HepG2 (cell line): Measurements from ENCODE around the gene HSF4. TPM values are rescaled to one million over a fixed set of nuclear protein-coding genes. Genes with fewer than 3 reads are reported as not detected.

Source experiments
- CC2D1A ChIP-seq: sonication (generic); formaldehyde crosslinking; IDR thresholded peaks from 2 replicates; pipeline ENCODE4 v1.8.1; 2023; ENCODE audit warnings: mild to moderate bottlenecking, missing genetic modification reagents
- E2F1 ChIP-seq: sonication (generic); formaldehyde crosslinking; IDR thresholded peaks from 2 replicates; pipeline ENCODE4 v1.5.0; 2020; ENCODE audit warnings: missing genetic modification reagents
- HINFP ChIP-seq: sonication (generic); formaldehyde crosslinking; IDR thresholded peaks from 2 replicates; pipeline ENCODE4 v1.4.0; 2020; ENCODE audit warnings: low read depth, mild to moderate bottlenecking, missing genetic modification reagents
- HMG20B ChIP-seq: conservative IDR thresholded peaks from 2 replicates; pipeline ENCODE4 v1.6.1; 2016; ENCODE audit warnings: missing genetic modification reagents, missing compliant biosample characterization
- KDM5B ChIP-seq: sonication (generic); formaldehyde crosslinking; IDR thresholded peaks from 2 replicates; pipeline ENCODE4 v1.4.0; 2020; ENCODE audit warnings: missing genetic modification reagents, mild to moderate bottlenecking, borderline replicate concordance
- MLX ChIP-seq: IDR thresholded peaks from 2 replicates; pipeline ENCODE4 v1.6.1; 2016
- ONECUT2 ChIP-seq: sonication (generic); formaldehyde crosslinking; IDR thresholded peaks from 2 replicates; pipeline ENCODE4 v1.4.0; 2020; ENCODE audit warnings: missing genetic modification reagents
- RBM22 ChIP-seq: fragments of 200-400 bp; formaldehyde crosslinking; optimal IDR thresholded peaks from 2 replicates; pipeline ENCODE3; 2017; ENCODE audit warnings: mild to moderate bottlenecking, low read length, moderate library complexity
- SRY ChIP-seq: sonication (generic); formaldehyde crosslinking; IDR thresholded peaks from 2 replicates; pipeline ENCODE4 v1.8.0; 2022; ENCODE audit warnings: mild to moderate bottlenecking, missing genetic modification reagents
- STAG1 ChIP-seq: sonication (generic); formaldehyde crosslinking; IDR thresholded peaks from 2 replicates; pipeline ENCODE4 v1.4.0; 2020; ENCODE audit warnings: missing genetic modification reagents
- TARDBP ChIP-seq: sonication (generic); formaldehyde crosslinking; IDR thresholded peaks from 2 replicates; pipeline ENCODE4 v1.8.0; 2022; ENCODE audit warnings: mild to moderate bottlenecking, missing genetic modification reagents
- TBP ChIP-seq: sonication (generic); formaldehyde crosslinking; IDR thresholded peaks from 2 replicates; pipeline ENCODE4 v1.5.0; 2020; ENCODE audit warnings: missing genetic modification reagents
- THAP11 ChIP-seq: IDR thresholded peaks from 2 replicates; pipeline ENCODE4 v1.6.1; 2016; ENCODE audit warnings: missing biosample characterization, missing genetic modification reagents
- ZC3H13 ChIP-seq: sonication (generic); formaldehyde crosslinking; IDR thresholded peaks from 2 replicates; pipeline ENCODE4 v1.8.1; 2023; ENCODE audit warnings: mild to moderate bottlenecking, missing genetic modification reagents, moderate library complexity
- ZFP36L1 ChIP-seq: sonication (generic); formaldehyde crosslinking; IDR thresholded peaks from 2 replicates; pipeline ENCODE4 v1.8.0; 2022; ENCODE audit warnings: mild to moderate bottlenecking, missing genetic modification reagents, moderate library complexity
- ZFP90 ChIP-seq: sonication (generic); formaldehyde crosslinking; IDR thresholded peaks from 2 replicates; pipeline ENCODE4 v1.8.0; 2022; ENCODE audit warnings: missing genetic modification reagents, mild to moderate bottlenecking, inconsistent platforms, borderline replicate concordance
- ZFX ChIP-seq: sonication (generic); formaldehyde crosslinking; IDR thresholded peaks from 2 replicates; pipeline ENCODE4 v1.4.0; 2020; ENCODE audit warnings: mild to moderate bottlenecking, low read depth, missing genetic modification reagents, moderate library complexity
- ZFY ChIP-seq: sonication (generic); formaldehyde crosslinking; IDR thresholded peaks from 2 replicates; pipeline ENCODE4 v1.4.0; 2020; ENCODE audit warnings: missing genetic modification reagents
- ZMAT3 ChIP-seq: sonication (generic); formaldehyde crosslinking; conservative IDR thresholded peaks from 2 replicates; pipeline ENCODE4 v1.7.0; 2021; ENCODE audit warnings: missing genetic modification reagents
- ZNF274 ChIP-seq: sonication (generic); formaldehyde crosslinking; IDR thresholded peaks from 2 replicates; pipeline ENCODE4 v1.5.1; 2020; ENCODE audit warnings: mild to moderate bottlenecking, missing genetic modification reagents
- ZNF331 ChIP-seq: sonication (generic); formaldehyde crosslinking; IDR thresholded peaks from 2 replicates; pipeline ENCODE4 v1.4.0; 2020; ENCODE audit warnings: missing genetic modification reagents
- ZNF33B ChIP-seq: sonication (generic); formaldehyde crosslinking; IDR thresholded peaks from 2 replicates; pipeline ENCODE4 v1.5.1; 2020; ENCODE audit warnings: mild to moderate bottlenecking, missing genetic modification reagents
- ZNF350 ChIP-seq: sonication (generic); formaldehyde crosslinking; IDR thresholded peaks from 2 replicates; pipeline ENCODE4 v1.4.0; 2020; ENCODE audit warnings: mild to moderate bottlenecking, low read depth, missing genetic modification reagents, borderline replicate concordance
- ZNF367 ChIP-seq: sonication (generic); formaldehyde crosslinking; IDR thresholded peaks from 2 replicates; pipeline ENCODE4 v1.4.0; 2020; ENCODE audit warnings: missing genetic modification reagents, borderline replicate concordance
- ZNF446 ChIP-seq: sonication (generic); formaldehyde crosslinking; IDR thresholded peaks from 2 replicates; pipeline ENCODE4 v1.5.0; 2020; ENCODE audit warnings: mild to moderate bottlenecking, missing genetic modification reagents
- ZNF567 ChIP-seq: sonication (generic); formaldehyde crosslinking; IDR thresholded peaks from 2 replicates; pipeline ENCODE4 v1.8.1; 2023; ENCODE audit warnings: mild to moderate bottlenecking, missing genetic modification reagents, borderline replicate concordance
- ZNF574 ChIP-seq: sonication (generic); formaldehyde crosslinking; IDR thresholded peaks from 2 replicates; pipeline ENCODE4 v1.4.0; 2020; ENCODE audit warnings: missing genetic modification reagents
- polyA plus RNA-seq, 8 experiments: library from polyadenylated mRNA; depleted of rRNA in 3 of 8; stranded (reverse) in 7 of 8; unstranded in 1 of 8; fragments of >200 nt; fragmentation: Illumina TruSeq in 4 of 8; extraction: Trizol in 4 of 8; gene quantifications; 2 replicates each; pipeline versions ENCODE4 v1.2.1 to v1.2.3, GENCODE V29; 2011 to 2016; ENCODE audit warnings: low read depth in 4 of 8, missing spikeins in 1 of 8, mixed read lengths in 1 of 8; ENCODE audit not compliant: insufficient read depth in 1 of 8
- total RNA-seq, 5 experiments: library from RNA; depleted of rRNA; stranded (reverse); fragments of >200 nt; fragmentation: Illumina TruSeq; extraction: Trizol; gene quantifications; 2 replicates each; pipeline ENCODE4 v1.2.3, GENCODE V29; 2016; ENCODE audit warnings: low read depth in 1 of 5

HSF4 gene
- total and polyA plus RNA-seq, 2 of the 13 experiments (the other 11 are each of a cell fraction or from before 2014, with no cell fraction given) = 3.5 to 16.9 TPM

- peak; percentile 93 for TF ChIP-seq ZNF274
- TF ChIP-seq HINFP (CRISPR knock-in tag) = peak; percentile 72; the same call in 1 of the 2 replicates
- TF ChIP-seq ZFY (CRISPR knock-in tag) = peak; percentile 85
- TF ChIP-seq HMG20B = peak; percentile 63; the same call in 1 of the 2 replicates
- TF ChIP-seq ZC3H13 (CRISPR knock-in tag) = peak; percentile 95
- TF ChIP-seq ZNF446 (CRISPR knock-in tag) = peak; percentile 48; the same call in 1 of the 2 replicates
- peak; percentile 84; the same call in 1 of the 2 replicates for TF ChIP-seq ZNF367 (CRISPR knock-in tag)
- peak; percentile 75 for TF ChIP-seq THAP11 (CRISPR knock-in tag)
- peak; percentile 63; the same call in 1 of the 2 replicates for TF ChIP-seq E2F1
- TF ChIP-seq CC2D1A (CRISPR knock-in tag) = no peak
- peak; percentile 87; the same call in 1 of the 2 replicates for TF ChIP-seq SRY
- peak; percentile 92 for TF ChIP-seq ZNF33B
- peak; percentile 95 for TF ChIP-seq ZNF331 (CRISPR knock-in tag)
- peak; percentile 6; the same call in 1 of the 2 replicates for TF ChIP-seq ZNF567 (CRISPR knock-in tag)
- no peak for TF ChIP-seq TBP (CRISPR knock-in tag)
- TF ChIP-seq ZNF350 (CRISPR knock-in tag) = no peak
- peak; percentile 100 for TF ChIP-seq MLX
- TF ChIP-seq ZFX (CRISPR knock-in tag) = peak; percentile 85
- no peak for TF ChIP-seq RBM22
- TF ChIP-seq ONECUT2 (CRISPR knock-in tag) = peak; percentile 52; the same call in 1 of the 2 replicates
- peak; percentile 88 for TF ChIP-seq ZMAT3 (CRISPR knock-in tag)
- TF ChIP-seq ZFP36L1 (CRISPR knock-in tag) = peak; percentile 84; the same call in 1 of the 2 replicates
- peak; percentile 89 for TF ChIP-seq ZNF574 (CRISPR knock-in tag)
- peak; percentile 93 for TF ChIP-seq TARDBP (CRISPR knock-in tag)
- TF ChIP-seq KDM5B (CRISPR knock-in tag) = peak; percentile 93; the same call in 1 of the 2 replicates
- TF ChIP-seq STAG1 (CRISPR knock-in tag) = no peak
- peak; percentile 73; the same call in 1 of the 2 replicates for TF ChIP-seq ZFP90 (CRISPR knock-in tag)
Measured at GRCh38 chr16:67164599-67165061, at the start of gene HSF4 (continued).
